K562 (cell line): ENCODE measurements around the gene KANK4. TPM values are rescaled to one million over a fixed set of nuclear protein-coding genes. Genes with fewer than 3 reads are reported as not detected.

Source experiments
- ATAC-seq: fragments of 200-7000 bp; cut with Tn5 transposase; 3 replicates; pipeline ENCODE4 v1.9.1; 2020; ENCODE audit warnings: moderate library complexity
- BruUV-seq: library from RNA; stranded (reverse); fragments of 400-500 nt; replicated peaks from 2 replicates; lab custom pipeline; 2021; lab: Mats Ljungman, UMichigan
- CTCF ChIA-PET: fragments of 300-600 bp; formaldehyde crosslinking; extraction: SDS; loops from one replicate; lab custom pipeline; 2021; ENCODE audit warnings: low intra/inter-chr PET ratio; lab: Yijun Ruan, JAX
- POLR2A ChIA-PET: fragments of 300-600, 350-650 bp; sonication (Branson Sonifier 250); formaldehyde crosslinking; extraction: SDS; loops from one replicate; lab custom pipeline; 2021; ENCODE audit warnings: antibody characterized with exemption, inconsistent platforms; lab: Yijun Ruan, JAX
- DNase-seq, 4 experiments: peaks; one replicate each; pipeline versions ENCODE4 v3.0.0 to v3.0.0-alpha.2; 2011 to 2018; ENCODE audit warnings: low spot score in 3 of 4, mixed read lengths in 3 of 4; ENCODE audit errors: extremely low read depth in 1 of 4
- FAIRE-seq: peaks from 2 replicates; lab custom pipeline; 2011; peaks lifted over from hg19 to GRCh38; lab: Jason Lieb, UNC
- H2AFZ ChIP-seq: 2 replicates; pipeline ENCODE4 v1.6.0; 2011; ENCODE audit warnings: low read depth, low read length, control low read depth, inconsistent platforms
- H3K27ac ChIP-seq: fragments of 200-600 bp; 3 replicates; pipeline ENCODE4 v1.8.0; 2011; ENCODE audit warnings: low read depth, mild to moderate bottlenecking, control low read depth, inconsistent platforms, low read length, moderate library complexity, mixed read lengths; ENCODE audit errors: extremely low read depth
- H3K27me3 ChIP-seq, 2 experiments: fragments of 300-600 bp in 1 of 2; 2 replicates in 1 of 2; 3 replicates in 1 of 2; pipeline versions ENCODE4 v1.6.0 to v1.8.0; 2011; ENCODE audit warnings: inconsistent platforms in 2 of 2, low read length in 2 of 2, mild to moderate bottlenecking in 1 of 2, mixed read lengths in 1 of 2, moderate library complexity in 1 of 2; ENCODE audit not compliant: control insufficient read depth in 2 of 2, insufficient read depth in 2 of 2
- H3K36me3 ChIP-seq: fragments of 300-600 bp; 3 replicates; pipeline ENCODE4 v1.8.0; 2011; ENCODE audit warnings: mild to moderate bottlenecking, low read length, inconsistent platforms; ENCODE audit not compliant: control insufficient read depth, insufficient read depth
- H3K4me1 ChIP-seq, 2 experiments: fragments of 200-600 bp in 1 of 2; replicated peaks in 1 of 2; 2 replicates in 1 of 2; 3 replicates in 1 of 2; pipeline versions ENCODE4 v1.5.1 to v1.8.0; 2011; ENCODE audit warnings: inconsistent platforms in 2 of 2, low read length in 2 of 2, mild to moderate bottlenecking in 1 of 2, mixed read lengths in 1 of 2, moderate library complexity in 1 of 2; ENCODE audit not compliant: control insufficient read depth in 2 of 2, insufficient read depth in 2 of 2
- H3K4me2 ChIP-seq: 2 replicates; pipeline ENCODE4 v1.6.1; 2011; ENCODE audit warnings: low read length, control low read depth, inconsistent platforms, mixed read lengths; ENCODE audit not compliant: insufficient read depth
- H3K4me3 ChIP-seq: fragments of 200-600 bp; sonication (generic), shearing (Covaris generic); 2 replicates; pipeline ENCODE4 v1.5.1; 2016; ENCODE audit warnings: control low read depth, inconsistent platforms
- H3K79me2 ChIP-seq: fragments of 200-600 bp; 3 replicates; pipeline ENCODE4 v1.8.0; 2011; ENCODE audit warnings: low read length, inconsistent platforms; ENCODE audit not compliant: control insufficient read depth, insufficient read depth
- H3K9ac ChIP-seq, 2 experiments: 2 replicates each; pipeline versions ENCODE4 v1.6.0 to v1.6.1; 2011; ENCODE audit warnings: low read depth in 2 of 2, low read length in 2 of 2, control low read depth in 1 of 2, inconsistent platforms in 1 of 2, mild to moderate bottlenecking in 1 of 2, mixed read lengths in 1 of 2; ENCODE audit not compliant: insufficient read depth in 1 of 2
- H3K9me1 ChIP-seq: one replicate; pipeline ENCODE4 v1.6.0; 2011; ENCODE audit warnings: inconsistent platforms, mild to moderate bottlenecking, low read length, moderate library complexity; ENCODE audit not compliant: control insufficient read depth, insufficient read depth
- H3K9me3 ChIP-seq: replicated peaks from 2 replicates; pipeline ENCODE4 v1.5.1; 2011; ENCODE audit warnings: low read depth, low read length, inconsistent platforms; ENCODE audit not compliant: control insufficient read depth, insufficient read depth
- H4K20me1 ChIP-seq: replicated peaks from 2 replicates; pipeline ENCODE4 v1.6.1; 2011; ENCODE audit warnings: low read length, inconsistent platforms, mixed read lengths; ENCODE audit not compliant: control insufficient read depth, insufficient read depth
- KAT2B ChIP-seq: IDR thresholded peaks from one replicate; pipeline ENCODE4 v1.6.1; 2012; ENCODE audit warnings: low read depth, mild to moderate bottlenecking, control low read depth, inconsistent platforms, low read length, moderate library complexity
- NFIC ChIP-seq: fragments of 450-650 bp; IDR thresholded peaks from 2 replicates; pipeline ENCODE4 v1.6.1; 2017; ENCODE audit warnings: mild to moderate bottlenecking, inconsistent platforms
- PHTF2 ChIP-seq: fragments of 250-450 bp; sonication (Bioruptor Pico); IDR thresholded peaks from 2 replicates; pipeline ENCODE4 v1.5.0; 2021; ENCODE audit warnings: mild to moderate bottlenecking
- SRSF3 ChIP-seq: fragments of 200-400 bp; formaldehyde crosslinking; IDR thresholded peaks from 2 replicates; pipeline ENCODE4 v1.6.1; 2016; ENCODE audit warnings: mild to moderate bottlenecking, low read length, moderate library complexity; ENCODE audit not compliant: insufficient read depth
- ZKSCAN3 ChIP-seq: fragments of 250-450 bp; sonication (Bioruptor Pico); IDR thresholded peaks from 2 replicates; pipeline ENCODE4 v1.4.0; 2020
- ZNF347 ChIP-seq: fragments of 450-650 bp; formaldehyde crosslinking; IDR thresholded peaks from 2 replicates; pipeline ENCODE4 v1.4.0; 2020; ENCODE audit warnings: low read depth, mild to moderate bottlenecking, moderate library complexity
- ZNF778 ChIP-seq: fragments of 450-650 bp; formaldehyde crosslinking; IDR thresholded peaks from 2 replicates; pipeline ENCODE4 v1.4.0; 2020; ENCODE audit warnings: mild to moderate bottlenecking, moderate library complexity
- WGBS: fragments of 100-300 bp; shearing (Covaris generic); methylation state at CpG from one replicate; pipeline ENCODE4 v1.1.6; 2016; ENCODE audit warnings: low coverage, mixed read lengths; ENCODE audit not compliant: insufficient coverage; ENCODE audit errors: missing lambda C conversion rate; 5-methylcytosine and 5-hydroxymethylcytosine counted together
- in situ Hi-C: fragments of 300-500 bp; cut with MboI; formaldehyde crosslinking; loops from 4 replicates; pipeline ENCODE4 v1.15.0; 2018; ENCODE audit warnings: inconsistent platforms, mixed read lengths
- intact Hi-C: fragments of 100-400 bp; cut with micrococcal nuclease; formaldehyde crosslinking; loops from 2 replicates; pipeline ENCODE4 v1.14.2; 2022
- polyA plus RNA-seq, 8 experiments: library from polyadenylated mRNA; depleted of rRNA in 4 of 8; stranded (reverse) in 5 of 8; unstranded in 3 of 8; fragments of >200 nt; fragmentation: Nextera tagmentation in 2 of 8; fragmentation: Illumina TruSeq in 1 of 8; extraction: Ambion mirVana in 2 of 8; extraction: Trizol in 1 of 8; gene quantifications; 2 replicates each; pipeline versions ENCODE4 v1.2.1 to v1.2.3, GENCODE V29; 2011 to 2014; ENCODE audit warnings: inconsistent platforms in 1 of 8, missing spikeins in 1 of 8
- total RNA-seq, 7 experiments: library from RNA; depleted of rRNA in 6 of 7; stranded (reverse); fragments of >200 nt in 6 of 7; fragmentation: Illumina TruSeq in 2 of 7; extraction: Trizol in 2 of 7; gene quantifications; 2 replicates each; pipeline versions ENCODE4 v1.2.1 to v1.2.3, GENCODE V29; 2011 to 2021; ENCODE audit warnings: low replicate concordance in 1 of 7
- TF ChIP-seq, protein P1 (sequence below): fragments of 250-450 bp; sonication (Bioruptor Pico); IDR thresholded peaks from 2 replicates; pipeline ENCODE4 v1.4.0; 2020; ENCODE audit warnings: mild to moderate bottlenecking, moderate library complexity
- TF ChIP-seq, protein P2 (sequence below): fragments of 450-650 bp; conservative IDR thresholded peaks from 2 replicates; pipeline ENCODE4 v1.6.1; 2016; ENCODE audit warnings: missing genetic modification characterization, low read depth, mild to moderate bottlenecking, missing compliant biosample characterization, moderate library complexity
- TF ChIP-seq, protein P3 (sequence below): fragments of 450-650 bp; IDR thresholded peaks from 2 replicates; pipeline ENCODE4 v1.7.1; 2018; ENCODE audit warnings: mild to moderate bottlenecking, low read depth; ENCODE audit not compliant: partially characterized antibody
- TF ChIP-seq, protein P4 (sequence below), 2 experiments: IDR thresholded peaks; 2 replicates each; pipeline ENCODE4 v1.6.1; 2011; ENCODE audit warnings: borderline replicate concordance in 1 of 2, control low read depth in 1 of 2, low read depth in 1 of 2, low read length in 1 of 2, mild to moderate bottlenecking in 1 of 2, mixed read lengths in 1 of 2, moderate library complexity in 1 of 2; ENCODE audit not compliant: insufficient read depth in 1 of 2, insufficient read length in 1 of 2, poor library complexity in 1 of 2, severe bottlenecking in 1 of 2; ENCODE audit errors: extremely low read depth in 1 of 2

KANK4 gene
- total and polyA plus RNA-seq, 9 of the 15 experiments (the other 6 are each of a cell fraction or from before 2014, with no cell fraction given) = not detected

DNA sequence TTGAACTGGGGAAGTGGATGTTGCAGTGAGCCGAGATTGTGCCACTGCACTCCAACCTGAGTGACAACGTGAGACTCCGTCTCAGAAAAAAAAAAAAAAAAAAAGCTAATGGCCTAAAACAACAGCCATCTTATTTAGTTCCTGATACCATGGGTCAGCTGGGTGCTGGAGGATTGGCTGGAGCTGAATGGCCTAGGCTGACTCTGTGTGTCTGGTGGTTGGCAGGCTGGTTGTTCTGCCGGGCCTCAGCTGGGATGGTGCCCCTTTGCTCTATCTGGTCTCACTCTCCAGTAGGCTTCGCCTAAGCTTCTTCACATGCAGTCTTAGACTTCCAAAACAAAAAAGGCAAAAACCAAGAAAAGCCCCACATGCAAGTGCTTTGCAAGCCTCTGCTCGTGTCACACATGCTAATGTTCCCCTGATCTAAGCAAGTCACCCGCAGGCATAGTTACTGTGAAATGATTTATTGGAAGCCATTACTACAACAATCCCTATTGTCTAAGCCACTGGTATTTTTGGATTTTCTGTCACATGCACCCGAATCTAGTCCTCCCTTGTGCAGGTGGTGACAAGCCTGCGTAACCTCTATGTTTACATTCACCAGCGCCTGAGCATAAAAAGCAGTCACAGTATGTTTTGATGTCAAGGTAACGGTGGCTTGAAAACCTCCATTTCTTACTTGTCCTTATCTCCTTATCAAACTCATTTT, 39.6 kb upstream of the KANK4 start:
- ChIA-PET POLR2A (no interaction called here), CTCF (no interaction called here)
- H3K36me3 ChIP-seq = no peaks in the 10 kb centered on the region
- H3K4me1 ChIP-seq = no peaks in the 10 kb centered on the region
- no peak overlapping the region for H3K4me2 ChIP-seq
- H3K27me3 ChIP-seq = peaks cover 16 to 25% of the 10 kb centered on the region in 2 experiments
- H3K9me1 ChIP-seq = no peaks in the 10 kb centered on the region
- in situ Hi-C loops = no loop called here
- H3K9ac ChIP-seq = no peak overlapping the region
- BruUV-seq = no TSS peak
- H2AFZ ChIP-seq = no peak overlapping the region
- H3K27ac ChIP-seq = no peak overlapping the region
- H4K20me1 ChIP-seq = no peaks in the 10 kb centered on the region
- H3K4me3 ChIP-seq = no peak overlapping the region
- no peaks in the 10 kb centered on the region for H3K79me2 ChIP-seq
- FAIRE-seq (no peak), DNase-seq (no peak), ATAC-seq (no peak)
- no peaks in the 10 kb centered on the region for H3K9me3 ChIP-seq
- intact Hi-C loops = no loop called here
- 3% methylated on average over 8 of the region's 11 CpGs for WGBS
- TF ChIP-seq, protein P1, sequence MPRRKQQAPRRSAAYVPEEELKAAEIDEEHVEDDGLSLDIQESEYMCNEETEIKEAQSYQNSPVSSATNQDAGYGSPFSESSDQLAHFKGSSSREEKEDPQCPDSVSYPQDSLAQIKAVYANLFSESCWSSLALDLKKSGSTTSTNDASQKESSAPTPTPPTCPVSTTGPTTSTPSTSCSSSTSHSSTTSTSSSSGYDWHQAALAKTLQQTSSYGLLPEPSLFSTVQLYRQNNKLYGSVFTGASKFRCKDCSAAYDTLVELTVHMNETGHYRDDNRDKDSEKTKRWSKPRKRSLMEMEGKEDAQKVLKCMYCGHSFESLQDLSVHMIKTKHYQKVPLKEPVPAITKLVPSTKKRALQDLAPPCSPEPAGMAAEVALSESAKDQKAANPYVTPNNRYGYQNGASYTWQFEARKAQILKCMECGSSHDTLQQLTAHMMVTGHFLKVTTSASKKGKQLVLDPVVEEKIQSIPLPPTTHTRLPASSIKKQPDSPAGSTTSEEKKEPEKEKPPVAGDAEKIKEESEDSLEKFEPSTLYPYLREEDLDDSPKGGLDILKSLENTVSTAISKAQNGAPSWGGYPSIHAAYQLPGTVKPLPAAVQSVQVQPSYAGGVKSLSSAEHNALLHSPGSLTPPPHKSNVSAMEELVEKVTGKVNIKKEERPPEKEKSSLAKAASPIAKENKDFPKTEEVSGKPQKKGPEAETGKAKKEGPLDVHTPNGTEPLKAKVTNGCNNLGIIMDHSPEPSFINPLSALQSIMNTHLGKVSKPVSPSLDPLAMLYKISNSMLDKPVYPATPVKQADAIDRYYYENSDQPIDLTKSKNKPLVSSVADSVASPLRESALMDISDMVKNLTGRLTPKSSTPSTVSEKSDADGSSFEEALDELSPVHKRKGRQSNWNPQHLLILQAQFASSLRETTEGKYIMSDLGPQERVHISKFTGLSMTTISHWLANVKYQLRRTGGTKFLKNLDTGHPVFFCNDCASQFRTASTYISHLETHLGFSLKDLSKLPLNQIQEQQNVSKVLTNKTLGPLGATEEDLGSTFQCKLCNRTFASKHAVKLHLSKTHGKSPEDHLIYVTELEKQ = no peak
- TF ChIP-seq, protein P2, sequence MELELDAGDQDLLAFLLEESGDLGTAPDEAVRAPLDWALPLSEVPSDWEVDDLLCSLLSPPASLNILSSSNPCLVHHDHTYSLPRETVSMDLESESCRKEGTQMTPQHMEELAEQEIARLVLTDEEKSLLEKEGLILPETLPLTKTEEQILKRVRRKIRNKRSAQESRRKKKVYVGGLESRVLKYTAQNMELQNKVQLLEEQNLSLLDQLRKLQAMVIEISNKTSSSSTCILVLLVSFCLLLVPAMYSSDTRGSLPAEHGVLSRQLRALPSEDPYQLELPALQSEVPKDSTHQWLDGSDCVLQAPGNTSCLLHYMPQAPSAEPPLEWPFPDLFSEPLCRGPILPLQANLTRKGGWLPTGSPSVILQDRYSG (tag) = no peak
- TF ChIP-seq KAT2B (no peak), NFIC (no peak), ZNF347 (CRISPR knock-in tag) (no peak), ZNF778 (CRISPR knock-in tag) (no peak), SRSF3 (no peak), PHTF2 (no peak), ZKSCAN3 (CRISPR knock-in tag) (no peak)
- TF ChIP-seq, protein P3, sequence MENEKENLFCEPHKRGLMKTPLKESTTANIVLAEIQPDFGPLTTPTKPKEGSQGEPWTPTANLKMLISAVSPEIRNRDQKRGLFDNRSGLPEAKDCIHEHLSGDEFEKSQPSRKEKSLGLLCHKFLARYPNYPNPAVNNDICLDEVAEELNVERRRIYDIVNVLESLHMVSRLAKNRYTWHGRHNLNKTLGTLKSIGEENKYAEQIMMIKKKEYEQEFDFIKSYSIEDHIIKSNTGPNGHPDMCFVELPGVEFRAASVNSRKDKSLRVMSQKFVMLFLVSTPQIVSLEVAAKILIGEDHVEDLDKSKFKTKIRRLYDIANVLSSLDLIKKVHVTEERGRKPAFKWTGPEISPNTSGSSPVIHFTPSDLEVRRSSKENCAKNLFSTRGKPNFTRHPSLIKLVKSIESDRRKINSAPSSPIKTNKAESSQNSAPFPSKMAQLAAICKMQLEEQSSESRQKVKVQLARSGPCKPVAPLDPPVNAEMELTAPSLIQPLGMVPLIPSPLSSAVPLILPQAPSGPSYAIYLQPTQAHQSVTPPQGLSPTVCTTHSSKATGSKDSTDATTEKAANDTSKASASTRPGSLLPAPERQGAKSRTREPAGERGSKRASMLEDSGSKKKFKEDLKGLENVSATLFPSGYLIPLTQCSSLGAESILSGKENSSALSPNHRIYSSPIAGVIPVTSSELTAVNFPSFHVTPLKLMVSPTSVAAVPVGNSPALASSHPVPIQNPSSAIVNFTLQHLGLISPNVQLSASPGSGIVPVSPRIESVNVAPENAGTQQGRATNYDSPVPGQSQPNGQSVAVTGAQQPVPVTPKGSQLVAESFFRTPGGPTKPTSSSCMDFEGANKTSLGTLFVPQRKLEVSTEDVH = no peak
- TF ChIP-seq, protein P4, sequence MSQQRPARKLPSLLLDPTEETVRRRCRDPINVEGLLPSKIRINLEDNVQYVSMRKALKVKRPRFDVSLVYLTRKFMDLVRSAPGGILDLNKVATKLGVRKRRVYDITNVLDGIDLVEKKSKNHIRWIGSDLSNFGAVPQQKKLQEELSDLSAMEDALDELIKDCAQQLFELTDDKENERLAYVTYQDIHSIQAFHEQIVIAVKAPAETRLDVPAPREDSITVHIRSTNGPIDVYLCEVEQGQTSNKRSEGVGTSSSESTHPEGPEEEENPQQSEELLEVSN (IDR thresholded peaks at IDR 0.05; ENCODE audit: borderline replicate concordance in 1 of 2, extremely low read depth in 1 of 2, insufficient read depth in 1 of 2, insufficient read length in 1 of 2, low read depth in 1 of 2, low read length in 1 of 2, poor library complexity in 1 of 2, severe bottlenecking in 1 of 2) = no peak
